ENCODE data around the gene CAMTA2. TPM values are rescaled to one million over a fixed set of nuclear protein-coding genes. Genes with fewer than 3 reads are reported as not detected.

CAMTA2 gene
- polyA plus RNA-seq, 3 donors = 7.1 to 88.9 (median 7.6) TPM

DNA sequence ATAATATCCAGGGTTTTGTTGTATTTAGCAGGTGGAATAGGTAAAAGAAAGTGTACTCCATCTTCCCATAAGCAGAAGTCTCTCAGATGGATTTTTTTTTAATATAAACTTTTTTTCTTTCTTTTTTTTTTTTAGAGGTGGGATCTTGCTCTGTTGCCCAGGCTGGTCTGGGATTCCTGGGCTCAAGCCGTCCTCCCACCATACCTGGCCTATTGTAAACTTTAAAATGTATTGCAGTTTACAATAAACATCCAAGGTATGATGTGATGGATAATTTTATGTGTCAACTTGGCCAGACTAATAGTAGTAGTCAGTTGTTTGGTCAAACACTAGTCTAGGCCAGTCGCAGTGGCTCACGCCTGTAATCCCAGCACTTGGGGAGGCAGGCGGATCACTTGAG, 66.2 kb downstream of the CAMTA2 start:
- Histone ChIP-seq H3K9ac (ENCODE audit: insufficient read depth, low read length, poor library complexity, severe bottlenecking) (no peak overlapping the region), H2AFZ (ENCODE audit: insufficient read depth, low read depth, low read length, poor library complexity, severe bottlenecking) (no peak overlapping the region), H3K4me3 (replicated peaks in 1 of 3; ENCODE audit: low read depth in 2 of 3, low read length in 3 of 3) (no peak overlapping the region), H3K27me3 (ENCODE audit: control insufficient read depth in 2 of 2, insufficient read depth in 2 of 2, low read length in 2 of 2) (no peaks in the 10 kb centered on the region), H3K27ac (ENCODE audit: low read depth in 1 of 2, low read length in 2 of 2) (peak overlapping the region in 1 of 2 donors; percentile 77), H3K79me2 (ENCODE audit: insufficient read depth, low read length) (no peaks in the 10 kb centered on the region), H3K9me3 (replicated peaks in 1 of 2; ENCODE audit: control insufficient read depth in 1 of 2, insufficient read depth in 1 of 2, low read length in 2 of 2) (no peaks in the 10 kb centered on the region), H3K4me2 (replicated peaks; ENCODE audit: extremely low read depth, low read length, poor library complexity, severe bottlenecking) (no peak overlapping the region), H4K20me1 (ENCODE audit: insufficient read depth, low read length) (no peaks in the 10 kb centered on the region), H3K4me1 (ENCODE audit: control insufficient read depth in 1 of 2, insufficient read depth in 2 of 2, low read length in 2 of 2) (peaks cover 17% of the 10 kb centered on the region in 2 donors), H3K36me3 (replicated peaks in 1 of 2; ENCODE audit: control insufficient read depth in 1 of 2, insufficient read depth in 2 of 2, low read length in 2 of 2) (no peaks in the 10 kb centered on the region)
- TF ChIP-seq, protein P1, sequence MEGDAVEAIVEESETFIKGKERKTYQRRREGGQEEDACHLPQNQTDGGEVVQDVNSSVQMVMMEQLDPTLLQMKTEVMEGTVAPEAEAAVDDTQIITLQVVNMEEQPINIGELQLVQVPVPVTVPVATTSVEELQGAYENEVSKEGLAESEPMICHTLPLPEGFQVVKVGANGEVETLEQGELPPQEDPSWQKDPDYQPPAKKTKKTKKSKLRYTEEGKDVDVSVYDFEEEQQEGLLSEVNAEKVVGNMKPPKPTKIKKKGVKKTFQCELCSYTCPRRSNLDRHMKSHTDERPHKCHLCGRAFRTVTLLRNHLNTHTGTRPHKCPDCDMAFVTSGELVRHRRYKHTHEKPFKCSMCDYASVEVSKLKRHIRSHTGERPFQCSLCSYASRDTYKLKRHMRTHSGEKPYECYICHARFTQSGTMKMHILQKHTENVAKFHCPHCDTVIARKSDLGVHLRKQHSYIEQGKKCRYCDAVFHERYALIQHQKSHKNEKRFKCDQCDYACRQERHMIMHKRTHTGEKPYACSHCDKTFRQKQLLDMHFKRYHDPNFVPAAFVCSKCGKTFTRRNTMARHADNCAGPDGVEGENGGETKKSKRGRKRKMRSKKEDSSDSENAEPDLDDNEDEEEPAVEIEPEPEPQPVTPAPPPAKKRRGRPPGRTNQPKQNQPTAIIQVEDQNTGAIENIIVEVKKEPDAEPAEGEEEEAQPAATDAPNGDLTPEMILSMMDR (IDR thresholded peaks at IDR 0.05) = no peak
- intact Hi-C loops (cut with micrococcal nuclease) = no loop called here
- no peaks in the 10 kb centered on the region for H3K9me3 Mint-ChIP-seq
- H3K27ac Mint-ChIP-seq = peak overlapping the region in 4 of 7 donors; percentile 77 to 93 (median 90)
- H3K27me3 Mint-ChIP-seq (ENCODE audit: low read depth in 3 of 3) = peaks cover 0 to 2% (median 0%) of the 10 kb centered on the region in 3 donors
- H3K4me1 Mint-ChIP-seq = peaks cover 19% of the 10 kb centered on the region
- DNase-seq = no peak
- H3K4me3 Mint-ChIP-seq = peak overlapping the region in 1 of 2 donors; percentile 28
- no peaks in the 10 kb centered on the region for H3K36me3 Mint-ChIP-seq
- no CpG with 5 or more reads among the region's 4 CpGs for WGBS (ENCODE audit: insufficient coverage)

DNA sequence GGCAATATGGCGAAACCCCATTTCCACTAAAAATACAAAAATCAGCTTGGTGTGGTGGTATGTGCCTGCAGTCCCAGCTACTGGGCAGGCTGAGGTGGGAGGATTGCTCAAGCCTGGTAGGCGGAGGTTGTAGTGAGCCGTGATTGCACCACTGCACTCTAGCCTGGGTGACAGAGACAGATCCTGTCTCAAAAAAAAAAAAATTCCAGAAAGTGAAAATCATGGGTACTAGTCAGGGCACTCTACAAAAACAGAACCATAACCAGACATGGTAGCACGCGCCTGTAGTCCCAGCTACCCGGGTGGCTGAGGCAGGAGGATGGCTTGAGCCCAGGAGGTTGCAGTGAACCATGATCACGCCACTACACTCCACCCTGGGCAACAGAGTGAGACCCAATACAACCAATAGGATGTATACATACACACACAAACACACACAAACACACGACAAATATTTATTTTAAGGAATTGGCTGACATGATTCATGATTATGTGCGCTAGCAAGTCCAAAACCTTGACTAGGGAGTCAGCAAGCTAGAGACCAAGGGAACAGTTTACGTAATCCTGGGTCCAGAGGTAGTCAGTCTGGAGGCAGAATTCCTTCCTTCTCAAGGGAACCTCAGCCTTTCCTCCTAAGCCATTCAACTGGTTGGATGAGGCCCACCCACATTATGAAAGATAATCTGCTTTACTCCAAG, 67.0 kb downstream of the CAMTA2 start:
- peak; percentile 61 to 90 (median 82) for DNase-seq
- intact Hi-C loops (cut with micrococcal nuclease) = no loop called here
- H3K4me2 ChIP-seq (replicated peaks; ENCODE audit: extremely low read depth, low read length, poor library complexity, severe bottlenecking) = peak overlapping the region; percentile 15
- WGBS (ENCODE audit: insufficient coverage) = 50% methylated on average over 2 of the region's 10 CpGs
- no peaks in the 10 kb centered on the region for H3K79me2 ChIP-seq (ENCODE audit: insufficient read depth, low read length)
- H3K9me3 ChIP-seq (replicated peaks in 1 of 2; ENCODE audit: control insufficient read depth in 1 of 2, insufficient read depth in 1 of 2, low read length in 2 of 2) = no peaks in the 10 kb centered on the region
- H3K9ac ChIP-seq (ENCODE audit: insufficient read depth, low read length, poor library complexity, severe bottlenecking) = peak overlapping the region; percentile 6
- no peaks in the 10 kb centered on the region for H3K36me3 Mint-ChIP-seq
- peaks cover 17% of the 10 kb centered on the region in 2 donors for H3K4me1 ChIP-seq (ENCODE audit: control insufficient read depth in 1 of 2, insufficient read depth in 2 of 2, low read length in 2 of 2)
- no peaks in the 10 kb centered on the region for H3K36me3 ChIP-seq (replicated peaks in 1 of 2; ENCODE audit: control insufficient read depth in 1 of 2, insufficient read depth in 2 of 2, low read length in 2 of 2)
- H4K20me1 ChIP-seq (ENCODE audit: insufficient read depth, low read length) = no peaks in the 10 kb centered on the region
- peaks cover 0 to 2% (median 0%) of the 10 kb centered on the region in 3 donors for H3K27me3 Mint-ChIP-seq (ENCODE audit: low read depth in 3 of 3)
- peak overlapping the region; percentile 53 to 93 (median 90) for H3K27ac Mint-ChIP-seq
- TF ChIP-seq, protein P1 (IDR thresholded peaks at IDR 0.05) = no peak
- peak overlapping the region; percentile 65 to 77 for H3K27ac ChIP-seq (ENCODE audit: low read depth in 1 of 2, low read length in 2 of 2)
- H3K4me3 Mint-ChIP-seq = peak overlapping the region in 1 of 2 donors; percentile 73
- H2AFZ ChIP-seq (ENCODE audit: insufficient read depth, low read depth, low read length, poor library complexity, severe bottlenecking) = peak overlapping the region; percentile 38
- H3K9me3 Mint-ChIP-seq = no peaks in the 10 kb centered on the region
- H3K4me1 Mint-ChIP-seq = peaks cover 19% of the 10 kb centered on the region
- no peaks in the 10 kb centered on the region for H3K27me3 ChIP-seq (ENCODE audit: control insufficient read depth in 2 of 2, insufficient read depth in 2 of 2, low read length in 2 of 2)
- no peak overlapping the region for H3K4me3 ChIP-seq (replicated peaks in 1 of 3; ENCODE audit: low read depth in 2 of 3, low read length in 3 of 3)
